GM12875 (cell line): Measurements from ENCODE around the gene JMJD1C.

Experiments
- H3K4me3 ChIP-seq: one replicate; pipeline ENCODE4 v1.5.1; 2011; ENCODE audit warnings: low read depth, low read length, control low read depth
- CTCF ChIP-seq: IDR thresholded peaks from 2 replicates; pipeline ENCODE4 v1.5.1; 2011; ENCODE audit warnings: low read depth, mild to moderate bottlenecking, control low read depth, inconsistent platforms, low read length, moderate library complexity, borderline replicate concordance; ENCODE audit not compliant: insufficient read depth

Gene JMJD1C

GRCh38 chr10:63267414-63268148 is 198.2 kb downstream of the JMJD1C start:
- TF ChIP-seq CTCF: no peak
- H3K4me3 ChIP-seq: peak overlapping the region; percentile 77

GRCh38 chr10:63266391-63267316 is 199.1 kb downstream of the JMJD1C start:
- TF ChIP-seq CTCF: no peak
- H3K4me3 ChIP-seq: peak overlapping the region; percentile 51

- peak overlapping the region; percentile 51 for H3K4me3 ChIP-seq
- TF ChIP-seq CTCF: no peak
Observed at GRCh38 chr10:63265683-63266235, 200.0 kb downstream of the JMJD1C start.

- no peak for TF ChIP-seq CTCF
Observed at GRCh38 chr10:63265222-63265617, 200.6 kb downstream of the JMJD1C start.

GRCh38 chr10:63264617-63265221 is 201.1 kb downstream of the JMJD1C start:
- H3K4me3 ChIP-seq: peak overlapping the region; percentile 51
- TF ChIP-seq CTCF: no peak

More at GRCh38 chr10:63265222-63265617, 200.6 kb downstream of the JMJD1C start:
- peak overlapping the region; percentile 51 for H3K4me3 ChIP-seq

GRCh38 chr10:63262430-63263073 is 203.2 kb downstream of the JMJD1C start:
- no peak overlapping the region for H3K4me3 ChIP-seq

More at GRCh38 chr10:63262430-63263073, 203.2 kb downstream of the JMJD1C start:
- no peak for TF ChIP-seq CTCF
